ENCODE measurements around the gene PGD.

GRCh38 chr1:10389271-10389973 lies 9.4 kb upstream of the PGD start:
- no peak for TF ChIP-seq CTCF (IDR thresholded peaks at IDR 0.05; ENCODE audit: low read depth, low read length)
- TF ChIP-seq POLR2A (IDR thresholded peaks at IDR 0.05; ENCODE audit: extremely low read depth, insufficient read length): no peak
